ENCODE results near the gene RNF41.

The RNF41 gene

GRCh38 chr12:56224102-56224701 lies 2.5 kb upstream of the RNF41 start, which contains the start of gene NABP2:
TSS of gene NABP2 (plus strand) at chr12:56224342. CDS start at chr12:56224857, 515 bp downstream.
- no peaks in the 10 kb centered on the region for H3K36me3 ChIP-seq (ENCODE audit: control insufficient read depth, insufficient read depth, low read length)
- no peaks in the 10 kb centered on the region for H3K27me3 ChIP-seq (ENCODE audit: control insufficient read depth, insufficient read depth, low read length)
- H3K4me1 ChIP-seq (ENCODE audit: control insufficient read depth, insufficient read depth, low read length), result peaks cover 7% of the 10 kb centered on the region
- no peaks in the 10 kb centered on the region for H3K9me3 ChIP-seq (ENCODE audit: control insufficient read depth, insufficient read depth, low read length)
- H3K9ac ChIP-seq (ENCODE audit: low read depth, low read length), result peak within 1 kb of the TSS; percentile 67
- peak within 1 kb of the TSS; percentile 71 for H3K4me3 ChIP-seq (ENCODE audit: low read depth, low read length)

GRCh38 chr12:56223571-56224101 lies 1.9 kb upstream of the RNF41 start:
- H3K4me1 ChIP-seq (ENCODE audit: control insufficient read depth, insufficient read depth, low read length), result peaks cover 7% of the 10 kb centered on the region
- H3K9ac ChIP-seq (ENCODE audit: low read depth, low read length), result peak overlapping the region; percentile 40
- no peaks in the 10 kb centered on the region for H3K9me3 ChIP-seq (ENCODE audit: control insufficient read depth, insufficient read depth, low read length)
- H3K36me3 ChIP-seq (ENCODE audit: control insufficient read depth, insufficient read depth, low read length), result no peaks in the 10 kb centered on the region
- no peaks in the 10 kb centered on the region for H3K27me3 ChIP-seq (ENCODE audit: control insufficient read depth, insufficient read depth, low read length)
- peak overlapping the region; percentile 30 for H3K4me3 ChIP-seq (ENCODE audit: low read depth, low read length)

GRCh38 chr12:56222531-56222895 lies 791 bp upstream of the RNF41 start:
- no peaks in the 10 kb centered on the region for H3K27me3 ChIP-seq (ENCODE audit: control insufficient read depth, insufficient read depth, low read length)
- H3K4me1 ChIP-seq (ENCODE audit: control insufficient read depth, insufficient read depth, low read length), result peaks cover 7% of the 10 kb centered on the region
- no peaks in the 10 kb centered on the region for H3K9me3 ChIP-seq (ENCODE audit: control insufficient read depth, insufficient read depth, low read length)
- peak overlapping the region; percentile 76 for H3K9ac ChIP-seq (ENCODE audit: low read depth, low read length)
- peaks cover 3% of the 10 kb centered on the region for H3K36me3 ChIP-seq (ENCODE audit: control insufficient read depth, insufficient read depth, low read length)
- H3K4me3 ChIP-seq (ENCODE audit: low read depth, low read length), result peak overlapping the region; percentile 95

- Histone ChIP-seq H3K4me3 (ENCODE audit: low read depth, low read length) (peak overlapping the region; percentile 95), H3K4me1 (ENCODE audit: control insufficient read depth, insufficient read depth, low read length) (peaks cover 7% of the 10 kb centered on the region), H3K9me3 (ENCODE audit: control insufficient read depth, insufficient read depth, low read length) (no peaks in the 10 kb centered on the region), H3K36me3 (ENCODE audit: control insufficient read depth, insufficient read depth, low read length) (peaks cover 11% of the 10 kb centered on the region), H3K27me3 (ENCODE audit: control insufficient read depth, insufficient read depth, low read length) (no peaks in the 10 kb centered on the region), H3K9ac (ENCODE audit: low read depth, low read length) (peak overlapping the region; percentile 76)
These were observed 428 bp downstream of the RNF41 start for GRCh38 chr12:56221232-56221756.

GRCh38 chr12:56220611-56221231 lies 1.0 kb downstream of the RNF41 start:
- no peaks in the 10 kb centered on the region for H3K9me3 ChIP-seq (ENCODE audit: control insufficient read depth, insufficient read depth, low read length)
- H3K4me3 ChIP-seq (ENCODE audit: low read depth, low read length), result peak overlapping the region; percentile 95
- peaks cover 12% of the 10 kb centered on the region for H3K36me3 ChIP-seq (ENCODE audit: control insufficient read depth, insufficient read depth, low read length)
- peak overlapping the region; percentile 76 for H3K9ac ChIP-seq (ENCODE audit: low read depth, low read length)
- H3K27me3 ChIP-seq (ENCODE audit: control insufficient read depth, insufficient read depth, low read length), result no peaks in the 10 kb centered on the region
- peaks cover 7% of the 10 kb centered on the region for H3K4me1 ChIP-seq (ENCODE audit: control insufficient read depth, insufficient read depth, low read length)

GRCh38 chr12:56219840-56220239 lies 1.9 kb downstream of the RNF41 start:
- Histone ChIP-seq H3K36me3 (ENCODE audit: control insufficient read depth, insufficient read depth, low read length) (peaks cover 18% of the 10 kb centered on the region), H3K27me3 (ENCODE audit: control insufficient read depth, insufficient read depth, low read length) (no peaks in the 10 kb centered on the region), H3K4me3 (ENCODE audit: low read depth, low read length) (no peak overlapping the region)

GRCh38 chr12:56216461-56216860 lies 5.3 kb downstream of the RNF41 start:
- H3K9ac ChIP-seq (ENCODE audit: low read depth, low read length), result no peak overlapping the region
- peaks cover 41% of the 10 kb centered on the region for H3K36me3 ChIP-seq (ENCODE audit: control insufficient read depth, insufficient read depth, low read length)
- H3K4me3 ChIP-seq (ENCODE audit: low read depth, low read length), result no peak overlapping the region
- no peaks in the 10 kb centered on the region for H3K9me3 ChIP-seq (ENCODE audit: control insufficient read depth, insufficient read depth, low read length)
- no peaks in the 10 kb centered on the region for H3K27me3 ChIP-seq (ENCODE audit: control insufficient read depth, insufficient read depth, low read length)
- H3K4me1 ChIP-seq (ENCODE audit: control insufficient read depth, insufficient read depth, low read length), result no peaks in the 10 kb centered on the region

More at GRCh38 chr12:56219840-56220239, 1.9 kb downstream of the RNF41 start:
- H3K9ac ChIP-seq (ENCODE audit: low read depth, low read length), result no peak overlapping the region
- H3K4me1 ChIP-seq (ENCODE audit: control insufficient read depth, insufficient read depth, low read length), result peaks cover 7% of the 10 kb centered on the region
- no peaks in the 10 kb centered on the region for H3K9me3 ChIP-seq (ENCODE audit: control insufficient read depth, insufficient read depth, low read length)

GRCh38 chr12:56213878-56214277 lies 7.8 kb downstream of the RNF41 start:
- Histone ChIP-seq H3K27me3 (ENCODE audit: control insufficient read depth, insufficient read depth, low read length) (no peaks in the 10 kb centered on the region), H3K9ac (ENCODE audit: low read depth, low read length) (no peak overlapping the region), H3K4me1 (ENCODE audit: control insufficient read depth, insufficient read depth, low read length) (no peaks in the 10 kb centered on the region), H3K4me3 (ENCODE audit: low read depth, low read length) (no peak overlapping the region), H3K9me3 (ENCODE audit: control insufficient read depth, insufficient read depth, low read length) (no peaks in the 10 kb centered on the region), H3K36me3 (ENCODE audit: control insufficient read depth, insufficient read depth, low read length) (peaks cover 51% of the 10 kb centered on the region)

- H3K9ac ChIP-seq (ENCODE audit: low read depth, low read length), result no peak overlapping the region
- no peaks in the 10 kb centered on the region for H3K4me1 ChIP-seq (ENCODE audit: control insufficient read depth, insufficient read depth, low read length)
- no peaks in the 10 kb centered on the region for H3K27me3 ChIP-seq (ENCODE audit: control insufficient read depth, insufficient read depth, low read length)
- no peaks in the 10 kb centered on the region for H3K9me3 ChIP-seq (ENCODE audit: control insufficient read depth, insufficient read depth, low read length)
- peaks cover 56% of the 10 kb centered on the region for H3K36me3 ChIP-seq (ENCODE audit: control insufficient read depth, insufficient read depth, low read length)
- H3K4me3 ChIP-seq (ENCODE audit: low read depth, low read length), result no peak overlapping the region
These were observed 9.4 kb downstream of the RNF41 start for GRCh38 chr12:56212361-56212760.

GRCh38 chr12:56208006-56208405 lies 13.7 kb downstream of the RNF41 start:
- Histone ChIP-seq H3K4me1 (ENCODE audit: control insufficient read depth, insufficient read depth, low read length) (no peaks in the 10 kb centered on the region), H3K9ac (ENCODE audit: low read depth, low read length) (no peak overlapping the region), H3K9me3 (ENCODE audit: control insufficient read depth, insufficient read depth, low read length) (no peaks in the 10 kb centered on the region), H3K4me3 (ENCODE audit: low read depth, low read length) (no peak overlapping the region), H3K36me3 (ENCODE audit: control insufficient read depth, insufficient read depth, low read length) (peaks cover 46% of the 10 kb centered on the region), H3K27me3 (ENCODE audit: control insufficient read depth, insufficient read depth, low read length) (no peaks in the 10 kb centered on the region)

GRCh38 chr12:56206452-56207166 lies 15.1 kb downstream of the RNF41 start:
- H3K4me1 ChIP-seq (ENCODE audit: control insufficient read depth, insufficient read depth, low read length), result no peaks in the 10 kb centered on the region
- no peak overlapping the region for H3K9ac ChIP-seq (ENCODE audit: low read depth, low read length)
- H3K36me3 ChIP-seq (ENCODE audit: control insufficient read depth, insufficient read depth, low read length), result peaks cover 34% of the 10 kb centered on the region
- H3K27me3 ChIP-seq (ENCODE audit: control insufficient read depth, insufficient read depth, low read length), result no peaks in the 10 kb centered on the region
- no peak overlapping the region for H3K4me3 ChIP-seq (ENCODE audit: low read depth, low read length)
- no peaks in the 10 kb centered on the region for H3K9me3 ChIP-seq (ENCODE audit: control insufficient read depth, insufficient read depth, low read length)

Data from iPS-15b (cell line).